Liver (tissue), 3 donors: Measurements from ENCODE around the gene CEP78.

Experiments
- EGR1 ChIP-seq, 2 donors: IDR thresholded peaks; 2 replicates each; pipeline ENCODE4 v1.6.1; 2016 to 2018; ENCODE audit warnings: antibody characterized with exemption in 2 of 2, low read depth in 2 of 2
- FOXA1 ChIP-seq: IDR thresholded peaks from 2 replicates; pipeline ENCODE4 v1.6.1; 2016; ENCODE audit warnings: antibody characterized with exemption
- RAD21 ChIP-seq, 2 donors: IDR thresholded peaks; 2 replicates each; pipeline ENCODE4 v1.6.1; 2016; ENCODE audit warnings: antibody characterized with exemption in 2 of 2, mild to moderate bottlenecking in 2 of 2
- YY1 ChIP-seq: IDR thresholded peaks from 2 replicates; pipeline ENCODE4 v1.6.1; 2016; ENCODE audit warnings: antibody characterized with exemption, mild to moderate bottlenecking
- TF ChIP-seq, protein P1 (sequence below): IDR thresholded peaks from 2 replicates; pipeline ENCODE4 v1.6.1; 2016; ENCODE audit warnings: antibody characterized with exemption
- TF ChIP-seq, protein P2 (sequence below): fragments of 150-350 bp; IDR thresholded peaks from 2 replicates; pipeline ENCODE4 v1.5.1; 2017; ENCODE audit warnings: improper control_type of control experiment, low read depth, low read length; ENCODE audit not compliant: missing input control
- TF ChIP-seq, protein P3 (sequence below): IDR thresholded peaks from 2 replicates; pipeline ENCODE4 v1.6.1; 2016; ENCODE audit warnings: antibody characterized with exemption, mild to moderate bottlenecking
- donor health status: healthy.
- donor health status: healthy.

DNA sequence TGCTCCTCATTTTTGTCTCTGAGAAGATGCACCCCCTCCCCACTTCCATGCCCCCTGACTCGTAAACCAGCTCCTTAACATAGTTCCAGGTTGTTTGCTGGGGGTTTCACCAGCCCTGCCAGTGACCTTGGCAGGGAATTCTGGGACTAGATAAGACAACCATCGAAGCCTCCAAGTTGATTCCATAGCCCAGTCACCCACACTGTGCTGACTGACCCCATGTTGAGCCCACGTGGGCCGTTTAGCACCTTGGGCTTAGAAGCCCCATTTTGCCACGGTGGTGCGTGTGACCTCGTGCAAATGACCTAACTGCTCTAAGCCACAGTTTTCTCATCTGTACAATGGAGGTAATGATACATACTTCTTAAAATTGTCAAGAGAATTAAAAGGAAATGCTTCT is 85.6 kb downstream of the CEP78 start:
- no peak for TF ChIP-seq YY1
- TF ChIP-seq, protein P1, sequence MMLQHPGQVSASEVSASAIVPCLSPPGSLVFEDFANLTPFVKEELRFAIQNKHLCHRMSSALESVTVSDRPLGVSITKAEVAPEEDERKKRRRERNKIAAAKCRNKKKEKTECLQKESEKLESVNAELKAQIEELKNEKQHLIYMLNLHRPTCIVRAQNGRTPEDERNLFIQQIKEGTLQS: no peak
- no peak for TF ChIP-seq RAD21 (IDR thresholded peaks at IDR 0.05)
- TF ChIP-seq EGR1 (IDR thresholded peaks at IDR 0.05; ENCODE audit: low read depth in 2 of 2): no peak
- TF ChIP-seq, protein P2, sequence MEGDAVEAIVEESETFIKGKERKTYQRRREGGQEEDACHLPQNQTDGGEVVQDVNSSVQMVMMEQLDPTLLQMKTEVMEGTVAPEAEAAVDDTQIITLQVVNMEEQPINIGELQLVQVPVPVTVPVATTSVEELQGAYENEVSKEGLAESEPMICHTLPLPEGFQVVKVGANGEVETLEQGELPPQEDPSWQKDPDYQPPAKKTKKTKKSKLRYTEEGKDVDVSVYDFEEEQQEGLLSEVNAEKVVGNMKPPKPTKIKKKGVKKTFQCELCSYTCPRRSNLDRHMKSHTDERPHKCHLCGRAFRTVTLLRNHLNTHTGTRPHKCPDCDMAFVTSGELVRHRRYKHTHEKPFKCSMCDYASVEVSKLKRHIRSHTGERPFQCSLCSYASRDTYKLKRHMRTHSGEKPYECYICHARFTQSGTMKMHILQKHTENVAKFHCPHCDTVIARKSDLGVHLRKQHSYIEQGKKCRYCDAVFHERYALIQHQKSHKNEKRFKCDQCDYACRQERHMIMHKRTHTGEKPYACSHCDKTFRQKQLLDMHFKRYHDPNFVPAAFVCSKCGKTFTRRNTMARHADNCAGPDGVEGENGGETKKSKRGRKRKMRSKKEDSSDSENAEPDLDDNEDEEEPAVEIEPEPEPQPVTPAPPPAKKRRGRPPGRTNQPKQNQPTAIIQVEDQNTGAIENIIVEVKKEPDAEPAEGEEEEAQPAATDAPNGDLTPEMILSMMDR: no peak
- TF ChIP-seq, protein P3, sequence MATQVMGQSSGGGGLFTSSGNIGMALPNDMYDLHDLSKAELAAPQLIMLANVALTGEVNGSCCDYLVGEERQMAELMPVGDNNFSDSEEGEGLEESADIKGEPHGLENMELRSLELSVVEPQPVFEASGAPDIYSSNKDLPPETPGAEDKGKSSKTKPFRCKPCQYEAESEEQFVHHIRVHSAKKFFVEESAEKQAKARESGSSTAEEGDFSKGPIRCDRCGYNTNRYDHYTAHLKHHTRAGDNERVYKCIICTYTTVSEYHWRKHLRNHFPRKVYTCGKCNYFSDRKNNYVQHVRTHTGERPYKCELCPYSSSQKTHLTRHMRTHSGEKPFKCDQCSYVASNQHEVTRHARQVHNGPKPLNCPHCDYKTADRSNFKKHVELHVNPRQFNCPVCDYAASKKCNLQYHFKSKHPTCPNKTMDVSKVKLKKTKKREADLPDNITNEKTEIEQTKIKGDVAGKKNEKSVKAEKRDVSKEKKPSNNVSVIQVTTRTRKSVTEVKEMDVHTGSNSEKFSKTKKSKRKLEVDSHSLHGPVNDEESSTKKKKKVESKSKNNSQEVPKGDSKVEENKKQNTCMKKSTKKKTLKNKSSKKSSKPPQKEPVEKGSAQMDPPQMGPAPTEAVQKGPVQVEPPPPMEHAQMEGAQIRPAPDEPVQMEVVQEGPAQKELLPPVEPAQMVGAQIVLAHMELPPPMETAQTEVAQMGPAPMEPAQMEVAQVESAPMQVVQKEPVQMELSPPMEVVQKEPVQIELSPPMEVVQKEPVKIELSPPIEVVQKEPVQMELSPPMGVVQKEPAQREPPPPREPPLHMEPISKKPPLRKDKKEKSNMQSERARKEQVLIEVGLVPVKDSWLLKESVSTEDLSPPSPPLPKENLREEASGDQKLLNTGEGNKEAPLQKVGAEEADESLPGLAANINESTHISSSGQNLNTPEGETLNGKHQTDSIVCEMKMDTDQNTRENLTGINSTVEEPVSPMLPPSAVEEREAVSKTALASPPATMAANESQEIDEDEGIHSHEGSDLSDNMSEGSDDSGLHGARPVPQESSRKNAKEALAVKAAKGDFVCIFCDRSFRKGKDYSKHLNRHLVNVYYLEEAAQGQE: no peak
- TF ChIP-seq FOXA1: no peak
